HTERT RPE-1 (cell line): Measurements from ENCODE around the gene KCNH5.

Experiments
- in situ Hi-C: fragments of 300-500 bp; cut with MboI; formaldehyde crosslinking; loops from 4 replicates; pipeline ENCODE4 v1.14.3; 2020; ENCODE audit warnings: low sequenced_read_pairs

Gene KCNH5

GRCh38 chr14:62684376-62684775 lies 360.9 kb downstream of the KCNH5 start:
- in situ Hi-C loops, result no loop called here

GRCh38 chr14:62682208-62682607 lies 363.1 kb downstream of the KCNH5 start:
- in situ Hi-C loops, result no loop called here

GRCh38 chr14:62674563-62675237 lies 370.6 kb downstream of the KCNH5 start:
- in situ Hi-C loops, result no loop called here

GRCh38 chr14:62673014-62673755 lies 372.1 kb downstream of the KCNH5 start:
- in situ Hi-C loops, result no loop called here

GRCh38 chr14:62670526-62670925 lies 374.7 kb downstream of the KCNH5 start:
- in situ Hi-C loops, result no loop called here

GRCh38 chr14:62667421-62667914 lies 377.8 kb downstream of the KCNH5 start:
- in situ Hi-C loops, result no loop called here

GRCh38 chr14:62665286-62665685 lies 380.0 kb downstream of the KCNH5 start:
- in situ Hi-C loops, result no loop called here

GRCh38 chr14:62663456-62663821 lies 381.8 kb downstream of the KCNH5 start:
- in situ Hi-C loops, result no loop called here

- in situ Hi-C loops, result no loop called here
Measured at GRCh38 chr14:62662811-62663455, 382.3 kb downstream of the KCNH5 start.

GRCh38 chr14:62661818-62662217 lies 383.4 kb downstream of the KCNH5 start:
- in situ Hi-C loops, result no loop called here

- in situ Hi-C loops, result no loop called here
Measured at GRCh38 chr14:62658631-62659030, 386.6 kb downstream of the KCNH5 start.

GRCh38 chr14:62657376-62657775 lies 387.9 kb downstream of the KCNH5 start:
- in situ Hi-C loops, result no loop called here

GRCh38 chr14:62655166-62655565 lies 390.1 kb downstream of the KCNH5 start:
- in situ Hi-C loops, result no loop called here

GRCh38 chr14:62654641-62655040 lies 390.6 kb downstream of the KCNH5 start:
- in situ Hi-C loops, result no loop called here
